ENCODE data around the gene SCN4A.

The SCN4A gene

GRCh38 chr17:63944736-63945499, 27.8 kb downstream of the SCN4A start:
- TF ChIP-seq GATA3 (IDR thresholded peaks at IDR 0.05; ENCODE audit: low read depth, low read length) (no peak), GATA2 (IDR thresholded peaks at IDR 0.05; ENCODE audit: low read depth, low read length) (no peak)

- TF ChIP-seq GATA2 (IDR thresholded peaks at IDR 0.05; ENCODE audit: low read depth, low read length) (no peak), GATA3 (IDR thresholded peaks at IDR 0.05; ENCODE audit: low read depth, low read length) (no peak)
These were observed 29.0 kb downstream of the SCN4A start for GRCh38 chr17:63943745-63944144.

- no peak for TF ChIP-seq GATA2 (IDR thresholded peaks at IDR 0.05; ENCODE audit: low read depth, low read length)
- TF ChIP-seq GATA3 (IDR thresholded peaks at IDR 0.05; ENCODE audit: low read depth, low read length) = no peak
These were observed 30.3 kb downstream of the SCN4A start for GRCh38 chr17:63942309-63942985.

- TF ChIP-seq GATA3 (IDR thresholded peaks at IDR 0.05; ENCODE audit: low read depth, low read length) = no peak
These were observed 31.0 kb downstream of the SCN4A start for GRCh38 chr17:63941751-63942150.

GRCh38 chr17:63941162-63941561, 31.6 kb downstream of the SCN4A start:
- TF ChIP-seq GATA3 (IDR thresholded peaks at IDR 0.05; ENCODE audit: low read depth, low read length) (no peak), GATA2 (IDR thresholded peaks at IDR 0.05; ENCODE audit: low read depth, low read length) (no peak)

GRCh38 chr17:63940584-63940983, 32.1 kb downstream of the SCN4A start:
- TF ChIP-seq GATA2 (IDR thresholded peaks at IDR 0.05; ENCODE audit: low read depth, low read length) (no peak), GATA3 (IDR thresholded peaks at IDR 0.05; ENCODE audit: low read depth, low read length) (no peak)

GRCh38 chr17:63939884-63940283, 32.8 kb downstream of the SCN4A start:
- no peak for TF ChIP-seq GATA2 (IDR thresholded peaks at IDR 0.05; ENCODE audit: low read depth, low read length)
- no peak for TF ChIP-seq GATA3 (IDR thresholded peaks at IDR 0.05; ENCODE audit: low read depth, low read length)

GRCh38 chr17:63939401-63939800, 33.3 kb downstream of the SCN4A start:
- TF ChIP-seq GATA2 (IDR thresholded peaks at IDR 0.05; ENCODE audit: low read depth, low read length) (no peak), GATA3 (IDR thresholded peaks at IDR 0.05; ENCODE audit: low read depth, low read length) (no peak)

GRCh38 chr17:63937920-63938319, 34.8 kb downstream of the SCN4A start:
- TF ChIP-seq GATA3 (IDR thresholded peaks at IDR 0.05; ENCODE audit: low read depth, low read length) (no peak), GATA2 (IDR thresholded peaks at IDR 0.05; ENCODE audit: low read depth, low read length) (no peak)

GRCh38 chr17:63937319-63937718, 35.4 kb downstream of the SCN4A start:
- TF ChIP-seq GATA2 (IDR thresholded peaks at IDR 0.05; ENCODE audit: low read depth, low read length) (no peak), GATA3 (IDR thresholded peaks at IDR 0.05; ENCODE audit: low read depth, low read length) (no peak)

GRCh38 chr17:63934183-63935112, 38.3 kb downstream of the SCN4A start:
- TF ChIP-seq GATA3 (IDR thresholded peaks at IDR 0.05; ENCODE audit: low read depth, low read length) (no peak), GATA2 (IDR thresholded peaks at IDR 0.05; ENCODE audit: low read depth, low read length) (no peak)

GRCh38 chr17:63933598-63933997, 39.1 kb downstream of the SCN4A start:
- no peak for TF ChIP-seq GATA3 (IDR thresholded peaks at IDR 0.05; ENCODE audit: low read depth, low read length)
- TF ChIP-seq GATA2 (IDR thresholded peaks at IDR 0.05; ENCODE audit: low read depth, low read length) = no peak

- TF ChIP-seq GATA2 (IDR thresholded peaks at IDR 0.05; ENCODE audit: low read depth, low read length) = no peak
- TF ChIP-seq GATA3 (IDR thresholded peaks at IDR 0.05; ENCODE audit: low read depth, low read length) = no peak
These were observed 40.0 kb downstream of the SCN4A start for GRCh38 chr17:63932721-63933120.

GRCh38 chr17:63931981-63932561, 40.6 kb downstream of the SCN4A start, which contains the start of gene CD79B:
Gene CD79B, minus strand, starts transcription at chr17:63932331. Its CDS starts 70 bp downstream, at chr17:63932261.
- TF ChIP-seq GATA3 (IDR thresholded peaks at IDR 0.05; ENCODE audit: low read depth, low read length) (no peak), GATA2 (IDR thresholded peaks at IDR 0.05; ENCODE audit: low read depth, low read length) (no peak)

All from SH-SY5Y (cell line).